HepG2 (cell line): ENCODE measurements around the gene MAOB.

Source experiments
- BORCS8-MEF2B ChIP-seq: sonication (generic); formaldehyde crosslinking; IDR thresholded peaks from 2 replicates; pipeline ENCODE4 v1.8.0; 2022; ENCODE audit warnings: mild to moderate bottlenecking, missing genetic modification reagents
- CEBPG ChIP-seq: IDR thresholded peaks from 2 replicates; pipeline ENCODE4 v1.6.1; 2016
- EZH2 ChIP-seq: conservative IDR thresholded peaks from 2 replicates; pipeline ENCODE4 v1.6.1; 2012; ENCODE audit warnings: mild to moderate bottlenecking, low read depth, low read length, moderate library complexity
- MNT ChIP-seq: fragments of 450-650 bp; IDR thresholded peaks from 2 replicates; pipeline ENCODE4 v1.6.1; 2016
- RAD21 ChIP-seq: fragments of 450-650 bp; formaldehyde crosslinking; IDR thresholded peaks from 2 replicates; pipeline ENCODE4 v1.5.0; 2020; ENCODE audit warnings: mild to moderate bottlenecking
- SNAPC4 ChIP-seq: sonication (generic); formaldehyde crosslinking; IDR thresholded peaks from 2 replicates; pipeline ENCODE4 v1.4.0; 2020; ENCODE audit warnings: mild to moderate bottlenecking, missing genetic modification reagents
- TAF1 ChIP-seq: sonication (generic); formaldehyde crosslinking; IDR thresholded peaks from 2 replicates; pipeline ENCODE4 v1.4.0; 2020; ENCODE audit warnings: missing genetic modification reagents
- U2AF2 ChIP-seq: fragments of 200-400 bp; formaldehyde crosslinking; IDR thresholded peaks from 2 replicates; pipeline ENCODE4 v1.6.1; 2017; ENCODE audit warnings: low read depth, mild to moderate bottlenecking, low read length
- YY1 ChIP-seq: IDR thresholded peaks from 2 replicates; pipeline ENCODE4 v1.6.1; 2011; ENCODE audit warnings: low read length, low read depth, moderate library complexity, mild to moderate bottlenecking; ENCODE audit not compliant: insufficient read depth, insufficient replicate concordance
- ZNF280D ChIP-seq: sonication (generic); formaldehyde crosslinking; IDR thresholded peaks from 2 replicates; pipeline ENCODE4 v1.5.1; 2020; ENCODE audit warnings: mild to moderate bottlenecking, missing genetic modification reagents
- TF ChIP-seq, protein P1 (sequence below): sonication (generic); formaldehyde crosslinking; IDR thresholded peaks from 2 replicates; pipeline ENCODE4 v1.5.0; 2020; ENCODE audit warnings: mild to moderate bottlenecking, missing genetic modification reagents, moderate library complexity

DNA sequence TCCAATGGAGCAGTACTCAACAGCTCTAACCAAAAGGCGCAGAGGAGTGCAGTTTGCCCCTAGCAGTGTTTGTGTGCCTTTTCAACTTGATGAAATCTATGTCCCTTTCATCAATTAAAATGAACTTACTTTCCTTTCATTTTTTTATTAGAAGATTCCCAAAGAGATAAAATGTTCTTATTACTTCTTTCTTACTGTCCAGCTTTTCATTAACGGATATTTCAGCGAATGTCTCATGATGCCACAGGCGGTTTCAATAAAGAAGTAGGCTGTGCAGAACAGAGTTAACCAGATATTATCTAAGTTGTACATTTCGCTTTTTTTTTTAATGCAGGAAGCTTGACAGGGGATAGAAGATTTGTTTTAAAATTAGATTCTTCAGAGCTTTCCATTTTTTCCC, 3.4 kb upstream of the MAOB start:
- TF ChIP-seq ZNF280D (no peak), EZH2 (no peak), SNAPC4 (CRISPR knock-in tag) (no peak), RAD21 (no peak), BORCS8-MEF2B (CRISPR knock-in tag) (no peak), MNT (no peak), YY1 (no peak), CEBPG (no peak), U2AF2 (no peak), TAF1 (CRISPR knock-in tag) (no peak)
- TF ChIP-seq, protein P1, sequence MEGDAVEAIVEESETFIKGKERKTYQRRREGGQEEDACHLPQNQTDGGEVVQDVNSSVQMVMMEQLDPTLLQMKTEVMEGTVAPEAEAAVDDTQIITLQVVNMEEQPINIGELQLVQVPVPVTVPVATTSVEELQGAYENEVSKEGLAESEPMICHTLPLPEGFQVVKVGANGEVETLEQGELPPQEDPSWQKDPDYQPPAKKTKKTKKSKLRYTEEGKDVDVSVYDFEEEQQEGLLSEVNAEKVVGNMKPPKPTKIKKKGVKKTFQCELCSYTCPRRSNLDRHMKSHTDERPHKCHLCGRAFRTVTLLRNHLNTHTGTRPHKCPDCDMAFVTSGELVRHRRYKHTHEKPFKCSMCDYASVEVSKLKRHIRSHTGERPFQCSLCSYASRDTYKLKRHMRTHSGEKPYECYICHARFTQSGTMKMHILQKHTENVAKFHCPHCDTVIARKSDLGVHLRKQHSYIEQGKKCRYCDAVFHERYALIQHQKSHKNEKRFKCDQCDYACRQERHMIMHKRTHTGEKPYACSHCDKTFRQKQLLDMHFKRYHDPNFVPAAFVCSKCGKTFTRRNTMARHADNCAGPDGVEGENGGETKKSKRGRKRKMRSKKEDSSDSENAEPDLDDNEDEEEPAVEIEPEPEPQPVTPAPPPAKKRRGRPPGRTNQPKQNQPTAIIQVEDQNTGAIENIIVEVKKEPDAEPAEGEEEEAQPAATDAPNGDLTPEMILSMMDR (CRISPR knock-in tag) = no peak
